IPS-18a (cell line): ENCODE results near the gene USP37.
"Not testable (repeated sequence)": the region's sequence is repeated elsewhere in the genome, so short reads cannot be mapped to it uniquely, and the experiment has no call there.

Experiments
- H3K27ac ChIP-seq: one replicate; pipeline ENCODE4 v1.5.1; 2013; ENCODE audit warnings: low read length
- H3K27me3 ChIP-seq: one replicate; pipeline ENCODE4 v1.6.1; 2013; ENCODE audit warnings: mild to moderate bottlenecking, low read length; ENCODE audit not compliant: control insufficient read depth, insufficient read depth
- H3K36me3 ChIP-seq: one replicate; pipeline ENCODE4 v1.6.1; 2013; ENCODE audit warnings: low read depth, low read length; ENCODE audit not compliant: control insufficient read depth
- H3K4me1 ChIP-seq: one replicate; pipeline ENCODE4 v1.6.1; 2013; ENCODE audit warnings: low read depth, low read length; ENCODE audit not compliant: control insufficient read depth
- H3K4me3 ChIP-seq: one replicate; pipeline ENCODE4 v1.5.1; 2013; ENCODE audit warnings: low read length
- H3K9ac ChIP-seq: one replicate; pipeline ENCODE4 v1.6.1; 2013; ENCODE audit warnings: mild to moderate bottlenecking, low read length, moderate library complexity
- H3K9me3 ChIP-seq: one replicate; pipeline ENCODE4 v1.6.1; 2013; ENCODE audit warnings: low read depth, low read length; ENCODE audit not compliant: control insufficient read depth

The USP37 gene

DNA sequence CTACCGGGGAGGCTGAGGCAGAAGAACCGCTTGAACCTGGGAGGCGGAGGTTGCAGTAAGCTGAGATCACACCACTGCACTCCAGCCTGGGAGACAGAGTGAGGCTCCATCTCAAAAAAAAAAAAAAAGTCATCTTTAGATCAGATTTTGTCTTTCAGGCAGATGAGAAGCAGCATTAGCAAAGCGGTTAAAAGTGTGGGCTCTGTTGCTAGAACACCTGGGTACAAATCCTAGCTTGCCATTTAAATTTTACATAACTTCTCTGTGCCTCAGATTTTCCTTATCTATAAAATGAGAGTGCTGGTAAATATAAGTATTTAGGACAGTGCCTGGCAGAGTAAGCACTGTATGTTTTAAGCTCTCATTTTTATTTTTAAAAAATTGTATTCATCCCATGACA is 8.7 kb upstream of the USP37 start:
- H3K9ac ChIP-seq = no peak overlapping the region
- H3K4me1 ChIP-seq = peaks cover 13% of the 10 kb centered on the region
- no peaks in the 10 kb centered on the region for H3K9me3 ChIP-seq
- no peaks in the 10 kb centered on the region for H3K27me3 ChIP-seq
- no peak overlapping the region for H3K27ac ChIP-seq
- peaks cover 36% of the 10 kb centered on the region for H3K36me3 ChIP-seq
- H3K4me3 ChIP-seq = no peak overlapping the region

DNA sequence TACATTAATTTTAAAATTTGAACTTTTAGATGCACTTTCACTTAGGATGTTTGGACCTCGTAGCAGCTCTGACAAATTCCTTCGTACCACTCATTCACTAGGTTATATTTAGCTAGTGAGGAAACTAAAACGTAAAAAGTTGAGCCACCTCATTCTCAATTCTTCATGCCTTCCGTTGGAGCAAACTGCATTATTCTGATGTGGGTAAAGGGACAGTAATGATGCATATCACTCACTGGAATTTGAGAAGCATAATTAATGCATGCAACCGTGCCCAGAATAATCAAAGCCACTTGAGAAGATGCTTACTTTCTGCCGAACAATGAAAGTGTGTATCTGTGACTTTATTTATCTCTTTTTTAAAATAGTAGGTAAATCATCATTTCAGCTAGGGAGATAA is 2.7 kb upstream of the USP37 start:
- H3K9me3 ChIP-seq = no peaks in the 10 kb centered on the region
- H3K4me3 ChIP-seq = peak overlapping the region; percentile 85
- H3K9ac ChIP-seq = no peak overlapping the region
- no peak overlapping the region for H3K27ac ChIP-seq
- no peaks in the 10 kb centered on the region for H3K27me3 ChIP-seq
- H3K36me3 ChIP-seq = peaks cover 25% of the 10 kb centered on the region
- peaks cover 23% of the 10 kb centered on the region for H3K4me1 ChIP-seq

DNA sequence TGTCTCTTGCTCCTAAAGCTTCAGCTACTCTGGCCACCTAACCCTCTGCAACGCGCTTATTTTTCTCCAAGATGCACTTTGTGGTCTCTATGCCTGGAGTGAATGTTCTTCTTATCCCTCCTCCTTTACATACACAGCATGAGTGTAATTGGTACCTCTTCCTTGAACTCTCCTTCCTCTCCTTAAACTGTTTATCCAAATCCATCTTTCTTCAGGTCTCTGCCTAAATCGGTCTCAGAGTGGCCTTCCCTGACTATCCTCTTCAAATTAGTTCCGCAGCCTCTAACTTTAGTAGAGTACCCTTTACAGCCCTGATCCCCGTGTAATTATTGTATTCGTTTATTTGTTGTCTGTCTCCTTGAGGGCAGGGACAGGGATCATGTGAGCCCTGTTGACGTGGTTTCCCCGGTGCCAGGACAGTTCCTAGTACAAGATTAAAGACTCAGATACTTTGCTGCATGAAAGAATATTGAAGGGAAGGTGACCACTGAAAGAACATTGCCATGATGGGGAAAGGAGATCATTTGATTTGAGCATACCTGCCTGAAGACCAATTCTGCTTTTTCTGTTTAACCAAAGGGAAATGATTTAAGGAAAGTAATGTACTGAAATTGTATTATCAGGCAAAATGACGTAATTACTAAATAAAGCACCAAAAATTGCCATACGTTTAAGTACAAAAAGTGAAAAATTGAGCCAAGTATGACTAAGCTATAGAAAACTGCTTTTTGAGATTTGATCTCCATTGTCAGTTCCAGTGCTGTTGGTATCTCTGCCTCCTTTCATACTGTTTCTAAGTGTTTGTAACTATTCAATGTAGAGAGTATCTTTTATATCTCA is 1.7 kb upstream of the USP37 start:
- peak overlapping the region; percentile 98 for H3K9ac ChIP-seq
- H3K9me3 ChIP-seq = no peaks in the 10 kb centered on the region
- H3K27me3 ChIP-seq = no peaks in the 10 kb centered on the region
- H3K27ac ChIP-seq = peak overlapping the region; percentile 99
- peak overlapping the region; percentile 85 for H3K4me3 ChIP-seq
- H3K36me3 ChIP-seq = peaks cover 27% of the 10 kb centered on the region
- peaks cover 23% of the 10 kb centered on the region for H3K4me1 ChIP-seq

DNA sequence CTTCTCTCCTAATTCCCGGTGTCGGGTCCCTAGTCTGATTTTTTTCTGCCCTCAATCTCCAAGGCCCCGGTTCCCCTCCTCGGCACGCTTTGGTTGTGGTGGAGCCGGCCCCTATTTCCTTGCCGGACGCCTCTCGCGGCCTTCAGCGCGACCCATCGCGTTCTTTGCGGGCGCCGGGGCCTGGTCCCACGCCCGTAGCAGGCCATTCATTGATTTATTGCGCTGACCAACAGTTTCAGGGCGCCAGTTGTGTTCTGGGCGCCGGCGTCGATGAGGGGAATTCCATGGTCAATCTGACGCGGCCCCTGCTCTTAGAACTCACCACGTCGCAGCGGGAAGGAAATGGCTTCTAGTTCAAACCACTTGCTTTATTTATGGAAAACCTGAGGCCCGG is 884 bp upstream of the USP37 start:
- Histone ChIP-seq H3K27ac (peak overlapping the region; percentile 99), H3K36me3 (peaks cover 21% of the 10 kb centered on the region), H3K4me3 (peak overlapping the region; percentile 85), H3K27me3 (no peaks in the 10 kb centered on the region), H3K9me3 (no peaks in the 10 kb centered on the region), H3K4me1 (peaks cover 23% of the 10 kb centered on the region), H3K9ac (peak overlapping the region; percentile 98)

DNA sequence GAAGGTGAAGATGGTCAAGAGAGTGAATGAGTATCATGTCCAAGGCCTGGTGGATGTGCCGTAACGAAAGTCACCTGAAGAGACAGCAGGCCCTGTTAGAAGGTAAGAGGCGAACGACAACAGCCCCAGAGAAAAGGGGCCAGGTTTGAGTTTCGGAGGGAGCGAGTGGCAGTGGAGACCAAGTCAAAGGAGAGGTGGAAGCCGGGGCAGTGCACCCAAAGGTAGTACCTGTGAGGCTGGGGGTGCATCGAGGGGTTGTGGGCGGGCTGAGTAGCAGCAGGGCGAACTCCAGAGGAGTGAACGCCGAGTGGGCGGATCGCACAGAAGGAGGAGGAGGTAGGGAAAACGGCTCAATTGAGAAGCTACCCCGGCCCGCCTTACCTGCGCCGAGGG is 358 bp downstream of the USP37 start:
- Histone ChIP-seq H3K27ac (no peak overlapping the region), H3K9ac (peak overlapping the region; percentile 98), H3K4me1 (peaks cover 23% of the 10 kb centered on the region), H3K27me3 (no peaks in the 10 kb centered on the region), H3K9me3 (no peaks in the 10 kb centered on the region), H3K36me3 (peaks cover 19% of the 10 kb centered on the region), H3K4me3 (peak overlapping the region; percentile 85)

DNA sequence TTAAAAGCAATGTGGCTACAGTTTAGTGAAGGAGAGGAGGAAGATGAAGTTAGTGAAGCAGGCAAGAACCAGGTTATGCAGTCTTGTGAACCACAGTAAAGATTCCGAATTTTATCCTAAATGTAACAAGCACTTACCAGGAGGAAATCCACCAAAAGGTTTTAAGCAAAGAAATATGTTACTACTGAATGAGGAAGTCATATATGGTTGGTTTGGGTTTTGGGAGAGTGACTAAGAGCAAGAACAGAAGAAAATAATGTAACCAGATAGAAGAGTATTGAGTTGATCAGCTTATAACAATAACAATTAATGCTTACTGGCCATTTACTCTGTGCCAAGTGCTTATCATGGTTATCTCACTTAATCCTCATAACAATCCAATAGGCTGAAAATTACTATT is 1.9 kb downstream of the USP37 start:
- Histone ChIP-seq H3K27me3 (no peaks in the 10 kb centered on the region), H3K4me3 (no peak overlapping the region), H3K9ac (no peak overlapping the region), H3K27ac (no peak overlapping the region), H3K9me3 (no peaks in the 10 kb centered on the region), H3K4me1 (peaks cover 23% of the 10 kb centered on the region), H3K36me3 (peaks cover 24% of the 10 kb centered on the region)

DNA sequence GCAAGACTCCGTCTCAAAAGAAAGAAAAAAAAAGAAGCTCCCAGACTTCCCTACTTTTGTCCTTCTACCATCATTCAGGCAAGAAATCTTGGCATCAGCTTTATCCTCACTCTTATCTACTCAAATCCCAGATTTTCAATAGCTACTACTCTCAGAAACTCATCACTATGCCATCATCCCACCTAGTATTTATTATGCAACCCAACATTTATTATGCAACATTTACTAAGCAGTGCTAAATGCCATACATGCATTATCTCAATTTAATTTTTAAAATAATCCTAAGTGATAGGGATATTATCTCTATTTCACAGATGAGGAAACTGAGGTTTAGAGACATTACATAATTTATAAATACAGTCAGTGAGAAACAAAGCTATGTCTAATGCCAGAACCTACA is 4.1 kb downstream of the USP37 start:
- peaks cover 9% of the 10 kb centered on the region for H3K4me1 ChIP-seq
- no peaks in the 10 kb centered on the region for H3K9me3 ChIP-seq
- peaks cover 39% of the 10 kb centered on the region for H3K36me3 ChIP-seq
- no peak overlapping the region for H3K27ac ChIP-seq
- H3K9ac ChIP-seq = no peak overlapping the region
- H3K27me3 ChIP-seq = no peaks in the 10 kb centered on the region
- no peak overlapping the region for H3K4me3 ChIP-seq

DNA sequence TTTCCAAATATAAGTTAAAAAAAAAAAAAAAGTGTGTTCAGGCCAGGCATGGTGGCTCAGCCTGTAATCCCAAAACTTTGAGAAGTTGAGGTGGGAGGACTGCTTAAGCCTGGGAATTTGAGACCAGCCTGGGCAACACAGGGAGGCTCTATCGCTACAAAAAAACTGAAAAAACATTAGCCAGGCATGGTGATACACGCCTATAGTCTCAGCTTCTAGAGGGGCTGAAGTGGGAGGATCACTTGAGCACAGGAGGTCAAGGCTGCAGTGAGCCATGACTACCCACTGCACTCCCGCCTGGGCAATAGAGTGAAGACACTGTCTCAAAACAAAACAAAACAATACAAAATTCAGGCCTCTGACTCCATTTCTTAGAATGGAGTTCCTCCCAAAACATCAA is 9.2 kb downstream of the USP37 start:
- H3K9me3 ChIP-seq = no peaks in the 10 kb centered on the region
- H3K9ac ChIP-seq = no peak overlapping the region
- no peaks in the 10 kb centered on the region for H3K27me3 ChIP-seq
- H3K36me3 ChIP-seq = peaks cover 58% of the 10 kb centered on the region
- no peak overlapping the region for H3K27ac ChIP-seq
- H3K4me3 ChIP-seq = no peak overlapping the region
- H3K4me1 ChIP-seq = peaks cover 17% of the 10 kb centered on the region

DNA sequence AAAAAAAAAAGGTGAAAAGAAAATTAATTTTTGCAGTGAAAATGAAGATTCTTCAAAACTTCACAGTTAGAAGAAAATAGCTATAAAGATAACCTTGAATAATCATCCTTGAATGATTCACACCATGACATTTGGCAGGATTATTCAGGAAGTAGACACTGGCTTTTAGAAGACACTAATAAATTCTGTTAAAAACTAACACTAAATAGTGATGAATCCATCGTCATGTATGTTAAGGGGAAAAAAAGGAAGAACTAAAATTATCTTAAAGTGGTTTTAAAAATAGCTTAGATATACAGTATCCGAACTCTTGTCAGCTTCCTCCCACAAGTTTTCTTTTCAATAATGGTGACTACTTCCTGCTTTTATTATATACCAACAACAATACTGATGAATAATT is 10.2 kb downstream of the USP37 start:
- H3K9me3 ChIP-seq = no peaks in the 10 kb centered on the region
- H3K36me3 ChIP-seq = peaks cover 68% of the 10 kb centered on the region
- no peaks in the 10 kb centered on the region for H3K27me3 ChIP-seq

DNA sequence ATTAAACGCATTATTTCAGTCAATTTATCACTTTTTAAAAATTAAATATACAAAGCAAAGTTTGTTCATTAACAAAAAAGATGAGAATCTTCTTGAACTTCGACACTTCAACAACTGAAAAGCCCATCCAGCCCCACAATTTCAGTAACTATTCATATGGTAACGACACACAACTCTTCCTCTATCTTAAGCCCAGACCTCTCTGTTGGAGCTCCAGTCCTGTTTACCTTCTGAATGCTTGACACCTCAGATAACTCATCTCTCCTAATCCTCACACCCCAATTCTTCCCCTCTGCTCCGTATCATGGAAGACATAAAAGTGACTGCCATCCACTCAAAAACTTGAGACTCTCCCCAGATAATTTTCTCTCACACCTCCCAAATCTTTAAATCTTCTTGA is 12.6 kb downstream of the USP37 start:
- H3K4me1 ChIP-seq = peaks cover 17% of the 10 kb centered on the region
- H3K27ac ChIP-seq = no peak overlapping the region
- peak overlapping the region; percentile 48 for H3K4me3 ChIP-seq
- H3K27me3 ChIP-seq = no peaks in the 10 kb centered on the region
- peaks cover 71% of the 10 kb centered on the region for H3K36me3 ChIP-seq
- H3K9ac ChIP-seq = no peak overlapping the region
- H3K9me3 ChIP-seq = no peaks in the 10 kb centered on the region

More for the DNA sequence above, 10.2 kb downstream of the USP37 start:
- Histone ChIP-seq H3K9ac (no peak overlapping the region), H3K4me3 (no peak overlapping the region), H3K27ac (no peak overlapping the region), H3K4me1 (peaks cover 17% of the 10 kb centered on the region)

DNA sequence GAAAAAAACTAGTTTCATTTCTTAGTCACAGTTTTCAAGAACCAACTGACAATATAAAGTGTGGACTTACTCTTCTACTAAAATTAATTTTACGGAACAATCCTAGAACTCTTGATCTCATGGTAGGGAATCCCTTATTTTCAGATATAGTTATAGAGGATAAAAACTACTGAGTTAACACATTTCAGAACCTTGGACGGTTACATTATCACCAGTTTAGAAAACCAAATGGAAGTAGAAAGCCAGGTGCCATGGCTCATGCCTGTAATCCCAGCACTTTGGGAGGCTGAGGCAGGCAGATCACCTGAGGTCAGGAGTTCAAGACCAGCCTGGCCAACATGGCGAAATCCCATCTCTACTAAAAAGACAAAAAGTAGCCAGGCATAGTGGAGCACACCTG is 13.9 kb downstream of the USP37 start:
- H3K9me3 ChIP-seq, H3K27me3 ChIP-seq, H3K9ac ChIP-seq, H3K27ac ChIP-seq: not testable (repeated sequence)
- H3K4me3 ChIP-seq = peak overlapping the region; percentile 6
- H3K36me3 ChIP-seq = peaks cover 62% of the 10 kb centered on the region
- H3K4me1 ChIP-seq = peaks cover 17% of the 10 kb centered on the region

DNA sequence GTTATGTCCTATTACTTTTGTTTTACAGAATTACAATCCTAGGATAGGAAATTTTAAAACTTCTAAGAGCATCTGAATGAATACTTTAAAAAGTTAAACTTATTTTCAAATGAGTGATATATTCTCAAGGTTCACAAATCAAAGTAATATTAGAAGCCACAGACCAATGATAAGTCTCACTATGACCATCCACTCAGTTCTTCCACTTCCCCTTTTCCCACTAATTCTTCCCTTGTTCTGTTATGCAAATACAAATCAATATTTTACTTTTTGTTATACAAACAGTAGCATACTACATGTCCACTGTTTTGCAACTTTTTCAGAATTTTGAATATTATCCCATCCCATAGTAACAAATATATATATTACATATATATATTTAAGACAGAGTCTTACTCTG is 20.2 kb downstream of the USP37 start:
- Histone ChIP-seq H3K36me3 (peaks cover 68% of the 10 kb centered on the region), H3K9ac (no peak overlapping the region), H3K27me3 (no peaks in the 10 kb centered on the region), H3K27ac (no peak overlapping the region), H3K9me3 (no peaks in the 10 kb centered on the region), H3K4me1 (no peaks in the 10 kb centered on the region), H3K4me3 (no peak overlapping the region)
